ENCODE results near the gene SPEN.

SPEN gene

GRCh38 chr1:15946571-15947381 is 99.3 kb downstream of the SPEN start:
- H3K27ac ChIP-seq = no peak overlapping the region
- TF ChIP-seq, protein P1, sequence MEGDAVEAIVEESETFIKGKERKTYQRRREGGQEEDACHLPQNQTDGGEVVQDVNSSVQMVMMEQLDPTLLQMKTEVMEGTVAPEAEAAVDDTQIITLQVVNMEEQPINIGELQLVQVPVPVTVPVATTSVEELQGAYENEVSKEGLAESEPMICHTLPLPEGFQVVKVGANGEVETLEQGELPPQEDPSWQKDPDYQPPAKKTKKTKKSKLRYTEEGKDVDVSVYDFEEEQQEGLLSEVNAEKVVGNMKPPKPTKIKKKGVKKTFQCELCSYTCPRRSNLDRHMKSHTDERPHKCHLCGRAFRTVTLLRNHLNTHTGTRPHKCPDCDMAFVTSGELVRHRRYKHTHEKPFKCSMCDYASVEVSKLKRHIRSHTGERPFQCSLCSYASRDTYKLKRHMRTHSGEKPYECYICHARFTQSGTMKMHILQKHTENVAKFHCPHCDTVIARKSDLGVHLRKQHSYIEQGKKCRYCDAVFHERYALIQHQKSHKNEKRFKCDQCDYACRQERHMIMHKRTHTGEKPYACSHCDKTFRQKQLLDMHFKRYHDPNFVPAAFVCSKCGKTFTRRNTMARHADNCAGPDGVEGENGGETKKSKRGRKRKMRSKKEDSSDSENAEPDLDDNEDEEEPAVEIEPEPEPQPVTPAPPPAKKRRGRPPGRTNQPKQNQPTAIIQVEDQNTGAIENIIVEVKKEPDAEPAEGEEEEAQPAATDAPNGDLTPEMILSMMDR (IDR thresholded peaks at IDR 0.05) = no peak
- TF ChIP-seq ZFX (IDR thresholded peaks at IDR 0.05; ENCODE audit: borderline replicate concordance) = no peak

- TF ChIP-seq, protein P1 (IDR thresholded peaks at IDR 0.05) = no peak
- TF ChIP-seq ZFX (IDR thresholded peaks at IDR 0.05; ENCODE audit: borderline replicate concordance) = no peak
- H3K27ac ChIP-seq = no peak overlapping the region
These were observed 100.0 kb downstream of the SPEN start for GRCh38 chr1:15947382-15948090.

DNA sequence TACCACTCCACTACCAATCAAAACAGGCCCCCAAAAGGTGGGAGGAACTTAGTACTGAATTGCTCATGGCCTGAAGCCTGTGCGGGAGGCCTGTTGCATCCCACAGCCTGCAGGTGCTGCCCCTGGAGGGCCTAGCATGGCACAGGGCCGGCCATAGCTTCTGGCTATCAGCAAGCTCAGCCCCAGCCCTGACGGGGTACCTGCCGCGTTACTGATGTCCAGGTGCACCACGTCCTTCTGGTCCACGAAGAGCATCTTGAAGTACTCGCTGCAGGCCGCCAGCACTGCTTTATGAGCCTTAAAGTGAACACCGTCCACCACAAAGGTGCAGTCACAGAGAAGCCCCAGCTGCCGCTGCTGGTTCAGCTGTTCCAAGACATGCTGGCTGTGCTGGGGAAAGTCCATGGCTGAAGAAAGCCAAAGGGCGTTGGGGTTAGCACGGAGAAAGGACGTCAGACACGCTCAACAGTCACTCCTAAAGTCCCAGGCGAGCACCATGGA is 100.6 kb downstream of the SPEN start:
- no peak for TF ChIP-seq ZFX (IDR thresholded peaks at IDR 0.05; ENCODE audit: borderline replicate concordance)
- H3K27ac ChIP-seq = no peak overlapping the region

GRCh38 chr1:15948595-15949452 is 101.3 kb downstream of the SPEN start:
- no peak for TF ChIP-seq ZFX (IDR thresholded peaks at IDR 0.05; ENCODE audit: borderline replicate concordance)
- H3K27ac ChIP-seq = no peak overlapping the region

DNA sequence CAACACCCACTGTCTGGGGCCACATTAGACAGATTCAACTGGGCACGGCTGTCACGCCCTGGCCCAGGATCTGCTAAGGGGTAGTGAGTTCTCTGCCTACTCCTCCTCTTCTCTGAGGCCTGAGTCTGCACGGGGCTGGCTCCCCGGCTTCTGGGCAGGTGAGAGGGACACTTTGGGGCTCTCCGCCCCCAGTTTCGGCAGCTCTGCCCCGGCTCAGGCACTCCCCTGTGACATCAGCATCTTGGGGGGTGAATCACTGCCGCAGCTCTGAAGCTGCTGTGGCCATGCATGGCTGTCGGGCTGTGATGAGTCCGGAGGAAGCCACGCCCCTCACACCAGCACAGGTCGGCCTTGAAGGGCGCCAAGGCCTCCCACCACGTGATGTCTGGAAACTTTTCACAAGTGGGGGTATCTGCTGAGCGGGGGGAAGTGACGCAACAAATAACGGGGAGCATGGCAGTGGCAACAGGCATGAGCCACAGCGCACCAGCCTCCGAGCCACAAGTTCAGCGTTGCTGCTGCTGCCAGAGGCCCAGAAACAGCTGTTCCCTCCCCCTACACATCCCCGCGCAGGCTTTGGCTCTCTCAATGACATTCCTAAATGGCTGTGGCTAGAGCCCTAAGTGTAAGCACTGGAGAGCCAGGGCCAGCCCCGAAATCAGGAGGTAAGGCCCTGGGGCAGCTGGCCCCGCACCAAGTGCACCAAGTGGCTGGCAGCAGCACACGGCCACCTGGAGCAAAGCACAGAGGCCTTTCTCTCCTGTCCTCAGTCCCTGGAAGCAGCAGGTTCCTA is 102.1 kb downstream of the SPEN start:
- H3K27ac ChIP-seq = no peak overlapping the region

DNA sequence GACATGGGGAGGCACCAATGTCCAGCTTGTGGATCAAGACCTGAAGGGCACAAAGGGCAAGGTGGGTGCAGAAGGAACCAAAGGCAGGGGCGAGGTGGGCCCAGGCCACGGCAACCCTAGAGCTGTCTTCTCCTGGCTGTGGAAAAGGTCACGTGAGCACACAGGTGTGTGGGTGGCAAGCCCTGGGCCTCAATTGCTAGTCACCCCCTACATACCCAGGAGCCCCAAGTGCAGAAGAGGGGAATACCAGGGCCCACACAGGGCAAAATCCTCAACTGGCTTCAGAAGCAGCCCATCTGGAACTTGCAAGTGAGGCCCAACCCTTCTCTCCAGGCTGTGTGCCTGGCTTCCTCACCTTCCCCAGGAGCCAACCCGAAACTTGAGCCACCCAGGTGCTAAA is 102.8 kb downstream of the SPEN start:
- TF ChIP-seq ZFX (IDR thresholded peaks at IDR 0.05; ENCODE audit: borderline replicate concordance) = no peak
- TF ChIP-seq, protein P1 (IDR thresholded peaks at IDR 0.05) = no peak
- H3K27ac ChIP-seq = 0 out of 2 replicates have a peak overlapping the region, but pooled peaks have one; percentile 15

More for the DNA sequence above, 102.1 kb downstream of the SPEN start:
- no peak for TF ChIP-seq ZFX (IDR thresholded peaks at IDR 0.05; ENCODE audit: borderline replicate concordance)
- TF ChIP-seq, protein P1 (IDR thresholded peaks at IDR 0.05) = no peak

DNA sequence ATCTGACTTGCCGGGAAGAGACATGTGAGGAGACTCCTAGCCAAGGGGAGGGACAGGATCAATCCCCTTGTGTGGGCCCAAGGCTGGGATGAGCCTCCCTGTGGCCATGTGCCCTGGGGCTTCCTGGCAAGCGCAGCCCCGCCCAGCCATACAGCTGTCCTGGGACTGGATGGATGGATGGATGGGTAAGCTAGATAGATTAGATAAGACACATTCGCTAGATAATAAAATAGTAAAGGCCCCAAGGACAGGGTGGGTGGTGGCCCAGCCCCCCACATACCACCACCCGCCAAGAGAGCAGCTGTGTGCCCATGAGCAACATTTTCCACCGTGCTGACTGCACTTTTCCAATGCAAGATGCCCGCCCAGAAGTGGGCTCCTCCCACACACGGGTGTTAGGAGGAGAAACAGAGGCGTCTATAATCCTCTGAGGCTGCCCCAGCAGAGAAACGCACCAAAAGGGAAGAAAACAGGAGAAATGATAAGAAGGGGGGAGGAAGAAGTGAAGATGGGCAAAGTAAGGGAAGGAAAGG is 103.3 kb downstream of the SPEN start:
- 0 out of 2 replicates have a peak overlapping the region, but pooled peaks have one; percentile 15 for H3K27ac ChIP-seq
- TF ChIP-seq, protein P1 (IDR thresholded peaks at IDR 0.05) = no peak
- no peak for TF ChIP-seq ZFX (IDR thresholded peaks at IDR 0.05; ENCODE audit: borderline replicate concordance)

Measured in 22Rv1 (cell line).